ENCODE measurements around the gene MYO1D.
"Not testable (repeated sequence)": the region's sequence is repeated elsewhere in the genome, so short reads cannot be mapped to it uniquely, and the experiment has no call there.

The MYO1D gene

DNA sequence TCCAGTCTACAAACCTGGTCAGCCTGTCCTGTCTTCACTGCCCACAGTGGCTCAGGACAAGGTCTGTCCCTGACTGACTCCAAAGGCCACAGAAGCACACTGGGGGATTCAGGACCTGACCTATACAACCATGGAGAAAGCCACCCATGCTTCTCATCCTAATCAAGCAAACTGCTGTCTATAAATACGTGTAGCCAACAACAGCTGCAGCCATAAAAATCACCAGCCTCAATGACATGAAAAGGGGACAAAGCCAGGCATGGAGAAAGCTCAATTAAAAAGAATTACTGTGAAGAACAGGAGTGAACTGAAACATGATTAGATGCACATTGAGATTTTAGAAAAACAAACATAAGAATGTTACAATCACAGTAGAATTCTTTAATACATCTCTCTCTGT is 220.0 kb downstream of the MYO1D start:
- no peak overlapping the region for H3K4me3 ChIP-seq (replicated peaks; ENCODE audit: low read depth, low read length)
- DNase-seq (ENCODE audit: extremely low read depth, low read depth): no peak
- TF ChIP-seq, protein P1, sequence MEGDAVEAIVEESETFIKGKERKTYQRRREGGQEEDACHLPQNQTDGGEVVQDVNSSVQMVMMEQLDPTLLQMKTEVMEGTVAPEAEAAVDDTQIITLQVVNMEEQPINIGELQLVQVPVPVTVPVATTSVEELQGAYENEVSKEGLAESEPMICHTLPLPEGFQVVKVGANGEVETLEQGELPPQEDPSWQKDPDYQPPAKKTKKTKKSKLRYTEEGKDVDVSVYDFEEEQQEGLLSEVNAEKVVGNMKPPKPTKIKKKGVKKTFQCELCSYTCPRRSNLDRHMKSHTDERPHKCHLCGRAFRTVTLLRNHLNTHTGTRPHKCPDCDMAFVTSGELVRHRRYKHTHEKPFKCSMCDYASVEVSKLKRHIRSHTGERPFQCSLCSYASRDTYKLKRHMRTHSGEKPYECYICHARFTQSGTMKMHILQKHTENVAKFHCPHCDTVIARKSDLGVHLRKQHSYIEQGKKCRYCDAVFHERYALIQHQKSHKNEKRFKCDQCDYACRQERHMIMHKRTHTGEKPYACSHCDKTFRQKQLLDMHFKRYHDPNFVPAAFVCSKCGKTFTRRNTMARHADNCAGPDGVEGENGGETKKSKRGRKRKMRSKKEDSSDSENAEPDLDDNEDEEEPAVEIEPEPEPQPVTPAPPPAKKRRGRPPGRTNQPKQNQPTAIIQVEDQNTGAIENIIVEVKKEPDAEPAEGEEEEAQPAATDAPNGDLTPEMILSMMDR (IDR thresholded peaks at IDR 0.05; ENCODE audit: low read depth, low read length, missing control alignments): no peak

DNA sequence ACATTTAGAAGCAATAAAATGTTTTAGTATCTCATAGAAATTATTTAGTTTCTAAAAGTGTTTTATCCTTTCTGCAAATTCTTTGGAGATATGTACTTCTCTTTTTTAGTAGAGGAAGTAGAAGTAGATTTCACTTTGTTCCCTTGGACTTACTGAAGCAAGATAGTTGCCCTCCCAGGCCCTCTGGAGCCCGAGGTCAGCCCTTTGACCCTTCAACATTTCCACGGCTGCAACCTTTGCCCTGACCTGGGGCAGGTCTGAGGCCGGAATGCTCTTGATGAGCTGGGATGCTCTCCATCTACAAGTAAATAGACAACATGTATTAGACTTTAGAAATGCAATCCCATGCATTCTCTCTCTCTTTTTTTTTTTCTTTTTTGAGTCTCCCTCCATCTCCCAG is 222.6 kb downstream of the MYO1D start:
- no peak overlapping the region for H3K4me3 ChIP-seq (replicated peaks; ENCODE audit: low read depth, low read length)
- no peak for DNase-seq (ENCODE audit: extremely low read depth, low read depth)
- TF ChIP-seq, protein P1 (IDR thresholded peaks at IDR 0.05; ENCODE audit: low read depth, low read length, missing control alignments): no peak

DNA sequence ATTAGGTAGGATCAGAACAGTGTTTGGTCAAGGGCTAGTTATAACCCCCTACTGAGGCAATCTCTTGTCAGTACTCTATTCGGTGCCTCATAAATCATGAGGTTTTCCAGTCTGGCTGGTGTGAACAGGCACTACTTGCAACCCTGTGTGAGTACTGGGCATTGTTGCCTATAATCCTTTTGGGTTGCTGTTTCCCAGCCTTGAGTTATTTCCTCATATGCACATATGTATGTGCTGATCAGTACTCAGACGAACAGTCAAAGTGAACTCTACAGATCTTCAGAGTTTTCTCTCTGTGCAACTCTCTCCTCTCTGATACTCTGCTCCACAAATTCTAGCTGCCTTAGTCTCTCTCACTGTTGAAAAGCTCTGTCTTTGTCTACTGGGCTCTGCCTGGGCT is 225.8 kb downstream of the MYO1D start:
- no peak overlapping the region for H3K4me3 ChIP-seq (replicated peaks; ENCODE audit: low read depth, low read length)
- no peak for DNase-seq (ENCODE audit: extremely low read depth, low read depth)
- TF ChIP-seq, protein P1 (IDR thresholded peaks at IDR 0.05; ENCODE audit: low read depth, low read length, missing control alignments): no peak

DNA sequence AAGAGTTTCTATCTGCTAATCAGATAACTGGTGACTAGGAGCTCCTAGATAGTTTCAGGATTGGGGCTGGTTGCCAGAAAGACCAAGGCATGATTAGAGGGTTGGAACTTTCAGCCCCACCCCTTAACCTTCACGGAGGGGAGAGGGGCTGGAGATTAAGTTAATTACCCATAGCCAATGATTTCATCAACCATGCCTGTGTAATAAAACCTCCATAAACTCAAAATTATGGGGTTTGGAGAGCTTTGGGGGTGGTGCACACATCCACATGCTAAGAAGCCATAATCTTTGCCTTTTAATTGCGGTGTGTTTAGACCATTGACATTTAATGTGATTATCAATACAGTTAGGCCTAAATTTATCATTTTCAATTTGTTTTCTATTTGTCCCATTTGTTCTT is 228.5 kb downstream of the MYO1D start:
- no peak overlapping the region for H3K4me3 ChIP-seq (replicated peaks; ENCODE audit: low read depth, low read length)
- TF ChIP-seq, protein P1 (IDR thresholded peaks at IDR 0.05; ENCODE audit: low read depth, low read length, missing control alignments): no peak
- DNase-seq (ENCODE audit: extremely low read depth, low read depth): no peak

DNA sequence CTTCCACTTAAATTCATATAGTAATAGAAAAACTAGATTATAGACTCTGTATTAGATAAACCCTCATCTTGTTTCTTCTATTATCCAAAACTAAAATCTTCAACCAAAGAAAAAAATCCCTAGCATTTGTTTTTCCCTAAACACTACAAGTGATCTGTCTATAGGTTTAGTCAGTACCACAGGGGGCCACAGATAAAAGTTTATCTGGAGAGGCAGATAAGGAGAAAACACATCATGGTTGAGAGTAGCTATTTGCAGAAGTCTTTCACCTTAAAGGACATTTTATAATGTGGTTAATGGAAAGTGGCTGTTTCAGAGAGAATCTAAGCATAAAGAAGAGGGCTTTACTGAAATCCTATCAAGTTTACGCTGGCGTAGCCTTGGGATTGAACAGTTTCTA is 230.0 kb downstream of the MYO1D start:
- no peak for DNase-seq (ENCODE audit: extremely low read depth, low read depth)
- no peak overlapping the region for H3K4me3 ChIP-seq (replicated peaks; ENCODE audit: low read depth, low read length)
- TF ChIP-seq, protein P1 (IDR thresholded peaks at IDR 0.05; ENCODE audit: low read depth, low read length, missing control alignments): no peak

DNA sequence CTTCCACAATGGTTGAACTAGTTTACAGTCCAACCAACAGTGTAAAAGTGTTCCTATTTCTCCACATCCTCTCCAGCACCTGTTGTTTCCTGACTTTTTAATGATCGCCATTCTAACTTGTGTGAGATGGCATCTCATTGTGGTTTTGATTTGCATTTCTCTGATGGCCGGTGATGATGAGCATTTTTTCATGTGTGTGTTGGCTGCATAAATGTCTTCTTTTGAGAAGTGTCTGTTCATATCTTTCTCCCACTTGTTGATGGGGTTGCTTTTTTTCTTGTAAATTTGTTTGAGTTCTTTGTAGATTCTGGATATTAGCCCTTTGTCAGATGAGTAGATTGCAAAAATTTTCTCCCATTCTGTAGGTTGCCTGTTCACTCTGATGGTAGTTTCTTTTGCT is 235.4 kb downstream of the MYO1D start:
- not testable (repeated sequence) for DNase-seq (ENCODE audit: extremely low read depth, low read depth); H3K4me3 ChIP-seq (replicated peaks; ENCODE audit: low read depth, low read length)

DNA sequence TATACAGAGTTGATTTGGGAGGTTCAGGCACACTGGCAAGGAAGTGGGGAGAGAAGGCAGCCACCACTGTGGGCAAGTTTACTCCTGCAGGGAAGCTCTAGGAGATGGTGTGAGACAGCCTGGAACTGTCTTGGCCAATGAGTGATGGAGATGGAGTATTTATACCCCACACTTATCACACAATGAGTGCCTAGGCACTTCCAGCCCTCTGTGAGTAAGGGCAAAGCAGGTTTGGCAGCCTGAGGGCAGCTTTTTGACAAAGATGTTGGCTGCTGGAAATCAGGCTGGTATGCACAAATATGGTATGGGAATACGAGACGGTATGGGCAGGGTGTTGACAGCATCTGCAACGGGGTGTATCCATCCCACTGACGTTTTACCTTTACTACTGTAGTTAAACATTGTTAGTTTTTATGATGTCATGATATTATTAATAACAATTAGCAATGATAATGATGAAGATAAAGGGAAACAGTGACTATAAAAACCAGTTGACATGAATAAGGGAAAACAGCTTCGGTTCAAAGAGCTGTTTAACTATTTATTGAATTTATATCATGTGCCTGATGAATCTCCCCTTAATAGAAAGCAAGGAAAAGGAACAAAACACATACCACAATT is 240.2 kb downstream of the MYO1D start:
- no peak overlapping the region for H3K4me3 ChIP-seq (replicated peaks; ENCODE audit: low read depth, low read length)
- DNase-seq (ENCODE audit: extremely low read depth, low read depth): no peak
- TF ChIP-seq, protein P1 (IDR thresholded peaks at IDR 0.05; ENCODE audit: low read depth, low read length, missing control alignments): no peak
